NT2/D1 (cell line): ENCODE data around the gene PAPOLB.

Experiments used
- DNase-seq: peaks from one replicate; pipeline ENCODE4 v3.0.0-alpha.2; 2011; ENCODE audit warnings: low read depth, low spot score
- H3K27me3 ChIP-seq: 2 replicates; pipeline ENCODE4 v1.6.0; 2011; ENCODE audit warnings: mild to moderate bottlenecking; ENCODE audit not compliant: insufficient read length, insufficient read depth
- H3K36me3 ChIP-seq: 2 replicates; pipeline ENCODE4 v1.6.1; 2011; ENCODE audit warnings: mild to moderate bottlenecking, low read length, mixed read lengths; ENCODE audit not compliant: insufficient read depth, insufficient read length
- H3K4me1 ChIP-seq: 2 replicates; pipeline ENCODE4 v1.5.1; 2011; ENCODE audit not compliant: insufficient read depth, insufficient read length
- H3K4me3 ChIP-seq: 2 replicates; pipeline ENCODE4 v1.5.1; 2011; ENCODE audit warnings: low read depth; ENCODE audit not compliant: insufficient read length
- H3K9ac ChIP-seq: 2 replicates; pipeline ENCODE4 v1.6.0; 2011; ENCODE audit warnings: low read depth; ENCODE audit not compliant: insufficient read length
- H3K9me3 ChIP-seq: 2 replicates; pipeline ENCODE4 v1.5.1; 2011; ENCODE audit warnings: mild to moderate bottlenecking, low read length; ENCODE audit not compliant: insufficient read depth
- SUZ12 ChIP-seq: IDR thresholded peaks from 2 replicates; pipeline ENCODE4 v1.6.1; 2011; ENCODE audit not compliant: insufficient read length, insufficient read depth; ENCODE audit errors: extremely low read depth
- YY1 ChIP-seq: IDR thresholded peaks from 2 replicates; pipeline ENCODE4 v1.6.1; 2011; ENCODE audit not compliant: insufficient read length, insufficient read depth
- ZNF274 ChIP-seq: IDR thresholded peaks from 2 replicates; pipeline ENCODE4 v1.6.1; 2011; ENCODE audit warnings: mild to moderate bottlenecking, low read depth, low read length

Gene PAPOLB

GRCh38 chr7:4849390-4849789, 12.4 kb downstream of the PAPOLB start:
- Histone ChIP-seq H3K4me3 (no peak overlapping the region), H3K4me1 (no peaks in the 10 kb centered on the region), H3K9me3 (peaks cover 8% of the 10 kb centered on the region; the same call in 1 of the 2 replicates), H3K9ac (no peak overlapping the region), H3K27me3 (no peaks in the 10 kb centered on the region), H3K36me3 (no peaks in the 10 kb centered on the region)
- TF ChIP-seq SUZ12 (no peak), YY1 (no peak), ZNF274 (no peak)
- peak; percentile 44 for DNase-seq

GRCh38 chr7:4845740-4846142, 16.1 kb downstream of the PAPOLB start:
- Histone ChIP-seq H3K9me3 (0 out of 2 replicates have a peak, but pooled peaks cover 3% of the 10 kb centered on the region), H3K4me3 (no peak overlapping the region), H3K27me3 (no peaks in the 10 kb centered on the region), H3K36me3 (no peaks in the 10 kb centered on the region), H3K9ac (no peak overlapping the region), H3K4me1 (no peaks in the 10 kb centered on the region)
- TF ChIP-seq SUZ12 (no peak), ZNF274 (no peak), YY1 (no peak)
- peak; percentile 20 for DNase-seq

GRCh38 chr7:4842319-4843064, 19.3 kb downstream of the PAPOLB start:
- Histone ChIP-seq H3K4me3 (no peak overlapping the region), H3K27me3 (no peaks in the 10 kb centered on the region)

GRCh38 chr7:4841836-4842235, 20.0 kb downstream of the PAPOLB start:
- no peak for DNase-seq
- Histone ChIP-seq H3K9ac (no peak overlapping the region), H3K4me1 (peaks cover 18% of the 10 kb centered on the region), H3K9me3 (no peaks in the 10 kb centered on the region), H3K4me3 (no peak overlapping the region), H3K36me3 (no peaks in the 10 kb centered on the region), H3K27me3 (no peaks in the 10 kb centered on the region)
- TF ChIP-seq ZNF274, result no peak
- TF ChIP-seq SUZ12, result no peak
- TF ChIP-seq YY1, result no peak

More at GRCh38 chr7:4842319-4843064, 19.3 kb downstream of the PAPOLB start:
- Histone ChIP-seq H3K9me3 (no peaks in the 10 kb centered on the region), H3K4me1 (peaks cover 13% of the 10 kb centered on the region), H3K9ac (no peak overlapping the region), H3K36me3 (no peaks in the 10 kb centered on the region)
- no peak for DNase-seq
- no peak for TF ChIP-seq ZNF274
- TF ChIP-seq YY1, result no peak
- TF ChIP-seq SUZ12, result no peak

- H3K27me3 ChIP-seq, result no peaks in the 10 kb centered on the region
- no peak overlapping the region for H3K4me3 ChIP-seq
- peaks cover under 1% of the 10 kb centered on the region for H3K36me3 ChIP-seq
- TF ChIP-seq YY1 (no peak), ZNF274 (no peak), SUZ12 (no peak)
- DNase-seq, result no peak
- peaks cover 18% of the 10 kb centered on the region for H3K4me1 ChIP-seq
- H3K9ac ChIP-seq, result no peak overlapping the region
- no peaks in the 10 kb centered on the region for H3K9me3 ChIP-seq
Measured at GRCh38 chr7:4841007-4841784, 20.6 kb downstream of the PAPOLB start.

- H3K9ac ChIP-seq, result no peak overlapping the region
Measured at GRCh38 chr7:4840079-4840501, 21.7 kb downstream of the PAPOLB start.

GRCh38 chr7:4838626-4839334, 23.1 kb downstream of the PAPOLB start:
- Histone ChIP-seq H3K27me3 (no peaks in the 10 kb centered on the region), H3K9ac (peak overlapping the region; percentile 33), H3K9me3 (no peaks in the 10 kb centered on the region), H3K36me3 (peaks cover 18% of the 10 kb centered on the region), H3K4me1 (peaks cover 18% of the 10 kb centered on the region), H3K4me3 (no peak overlapping the region)
- no peak for TF ChIP-seq YY1
- TF ChIP-seq SUZ12, result no peak
- no peak for TF ChIP-seq ZNF274
- DNase-seq, result no peak

More at GRCh38 chr7:4840079-4840501, 21.7 kb downstream of the PAPOLB start:
- Histone ChIP-seq H3K9me3 (no peaks in the 10 kb centered on the region), H3K4me3 (no peak overlapping the region), H3K4me1 (peaks cover 18% of the 10 kb centered on the region), H3K27me3 (no peaks in the 10 kb centered on the region), H3K36me3 (peaks cover 7% of the 10 kb centered on the region)
- no peak for TF ChIP-seq YY1
- no peak for TF ChIP-seq ZNF274
- TF ChIP-seq SUZ12, result no peak
- DNase-seq, result no peak
